Stimulated activated CD8-positive, alpha-beta memory T cell treated with anti-CD3 and anti-CD28 coated beads, Interleukin-7, amount 100 ng/mL, for 24 hours (primary cell): ENCODE results near the gene STRIP2.
"Not testable (repeated sequence)": the region's sequence is repeated elsewhere in the genome, so short reads cannot be mapped to it uniquely, and the experiment has no call there.

ENCODE experiments used
- DNase-seq: peaks from one replicate; pipeline ENCODE4 v3.0.0-alpha.2; 2020; ENCODE audit warnings: low read depth

The STRIP2 gene

GRCh38 chr7:129456421-129456820 lies 22.2 kb downstream of the STRIP2 start:
- DNase-seq = no peak

DNA sequence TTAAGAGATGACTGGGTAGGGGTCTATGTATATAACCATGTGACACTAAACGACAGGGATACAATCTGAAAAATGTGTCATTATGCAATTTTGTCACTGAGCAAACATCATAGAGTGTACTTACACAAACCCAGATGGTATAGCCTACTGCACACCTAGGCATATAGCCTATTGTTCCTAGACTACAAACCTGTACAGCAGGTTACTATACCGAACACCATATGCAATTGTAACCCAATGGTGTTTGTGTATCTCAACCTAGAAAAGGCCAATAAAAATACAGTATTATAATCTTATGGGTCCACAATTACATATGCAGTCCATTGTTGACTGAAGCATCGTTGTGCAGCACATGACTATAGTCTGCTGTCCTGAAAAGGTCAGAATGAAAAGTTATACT lies 22.9 kb downstream of the STRIP2 start:
- DNase-seq = no peak

DNA sequence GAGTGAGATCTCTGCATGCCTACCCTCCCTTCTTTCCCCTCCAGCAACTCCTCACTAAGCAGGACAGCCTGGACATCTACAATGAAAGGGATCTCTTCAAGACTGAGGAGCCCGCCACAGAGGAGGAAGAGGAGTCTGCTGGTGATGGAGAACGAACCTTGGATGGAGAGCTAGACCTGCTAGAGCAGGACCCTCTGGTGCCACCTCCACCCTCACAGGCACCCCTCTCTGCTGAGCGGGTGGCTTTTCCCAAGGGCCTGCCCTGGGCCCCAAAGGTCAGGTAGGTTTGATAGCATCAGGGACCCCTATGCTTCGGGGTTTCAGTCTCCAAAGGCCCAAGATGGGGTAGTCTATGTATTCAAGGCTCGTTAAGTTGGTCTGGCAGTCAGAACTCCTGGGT lies 23.9 kb downstream of the STRIP2 start:
- no peak for DNase-seq

GRCh38 chr7:129461809-129462208 lies 27.6 kb downstream of the STRIP2 start:
- no peak for DNase-seq

DNA sequence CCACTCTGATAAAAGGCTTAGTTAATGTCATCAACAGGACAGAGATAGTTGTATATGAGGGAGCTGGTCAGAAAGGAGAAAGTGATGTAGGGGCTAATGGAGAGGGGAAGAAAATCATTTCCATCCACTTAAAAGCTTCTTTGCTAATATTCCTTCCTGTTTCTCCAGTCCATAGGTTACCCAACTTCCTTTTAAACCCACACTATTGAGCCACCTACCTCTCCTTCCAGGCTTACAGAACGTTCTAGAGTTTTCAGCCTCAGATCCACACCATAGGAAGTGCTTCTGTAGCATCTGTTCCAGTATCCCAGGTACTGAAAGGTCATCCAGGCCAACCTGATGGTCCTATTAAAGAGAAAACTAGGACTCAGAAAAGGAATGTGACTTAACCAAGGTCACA lies 28.2 kb downstream of the STRIP2 start:
- DNase-seq = no peak

GRCh38 chr7:129464194-129464593 lies 30.0 kb downstream of the STRIP2 start:
- DNase-seq = no peak

DNA sequence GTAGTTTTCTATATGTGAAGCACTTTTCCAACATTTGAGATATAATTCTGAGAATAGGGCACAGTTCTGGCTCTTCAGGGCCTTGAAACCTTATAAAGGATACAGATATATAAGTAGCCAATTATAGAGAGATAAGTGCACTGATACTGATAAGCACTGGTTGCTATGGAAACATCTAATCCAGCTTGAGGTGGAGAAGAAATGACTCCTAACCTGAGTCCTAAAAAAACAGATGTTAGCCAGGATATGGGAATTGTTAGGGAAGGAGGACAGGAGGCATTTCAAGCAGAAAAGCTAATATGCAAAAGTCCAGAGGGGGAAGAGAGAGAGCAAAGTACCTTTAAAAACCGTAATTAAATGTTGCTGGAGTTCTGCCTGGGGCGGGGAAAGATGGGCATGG lies 30.8 kb downstream of the STRIP2 start:
- DNase-seq = no peak

GRCh38 chr7:129466796-129467195 lies 32.6 kb downstream of the STRIP2 start:
- DNase-seq = no peak

DNA sequence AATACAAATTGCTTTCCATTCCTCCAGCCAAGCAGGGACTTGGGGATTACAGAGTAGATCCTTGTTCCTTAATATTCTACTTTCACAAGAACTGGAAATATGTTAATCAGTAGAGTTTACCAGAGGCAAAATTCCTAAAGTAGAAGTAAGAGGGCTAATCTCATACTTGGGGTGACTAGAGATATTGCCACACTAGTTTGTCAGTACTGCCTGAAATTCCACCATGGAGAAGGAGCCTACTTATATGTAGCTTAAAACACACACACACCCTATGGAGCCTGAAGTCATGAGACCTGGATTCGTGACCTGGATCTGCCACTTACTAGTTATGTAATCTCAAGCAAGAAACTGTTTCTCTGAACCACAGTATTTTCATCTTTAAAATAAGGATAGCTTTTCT lies 33.9 kb downstream of the STRIP2 start:
- DNase-seq = no peak

DNA sequence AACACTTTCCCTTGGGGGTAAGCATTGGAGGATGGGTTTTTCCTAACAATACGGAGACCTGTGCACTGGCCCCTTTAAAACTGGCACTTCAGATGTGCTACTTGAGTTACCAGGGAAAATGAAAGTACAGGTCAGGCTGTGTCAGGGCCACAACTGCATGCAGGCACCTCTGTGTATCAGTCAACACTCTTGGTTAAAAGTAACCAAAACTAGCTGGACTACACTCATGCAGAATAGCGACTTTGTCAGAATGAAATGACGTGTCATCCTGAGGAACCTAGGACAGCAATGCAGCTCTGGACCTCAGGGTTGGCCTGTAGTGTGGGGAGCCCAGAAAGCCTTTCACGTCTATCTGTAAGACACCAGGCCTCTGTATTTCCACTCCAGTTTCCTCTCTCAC lies 34.3 kb downstream of the STRIP2 start:
- no peak for DNase-seq

GRCh38 chr7:129469930-129470329 lies 35.7 kb downstream of the STRIP2 start:
- no peak for DNase-seq

GRCh38 chr7:129470411-129470810 lies 36.2 kb downstream of the STRIP2 start:
- DNase-seq = no peak

DNA sequence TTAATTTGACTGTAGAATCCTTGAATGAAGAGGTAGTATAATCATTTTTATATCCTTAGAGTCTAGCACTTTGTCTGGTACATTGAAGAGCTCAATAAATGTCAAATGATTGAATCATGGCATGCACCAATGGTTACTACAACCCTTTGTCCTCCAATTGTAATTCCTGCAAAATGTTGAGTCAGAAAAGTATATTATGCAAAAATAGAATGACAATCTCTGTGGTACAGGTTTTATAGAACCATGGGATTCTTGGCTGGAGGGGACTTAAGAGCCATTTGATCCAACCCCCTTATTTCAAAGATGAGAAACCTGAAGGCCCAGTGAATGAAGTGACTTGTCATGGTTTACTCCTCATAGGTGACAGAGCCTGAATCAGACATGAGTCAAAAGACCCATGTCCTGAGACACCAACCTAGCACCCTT lies 37.2 kb downstream of the STRIP2 start:
- DNase-seq = no peak

DNA sequence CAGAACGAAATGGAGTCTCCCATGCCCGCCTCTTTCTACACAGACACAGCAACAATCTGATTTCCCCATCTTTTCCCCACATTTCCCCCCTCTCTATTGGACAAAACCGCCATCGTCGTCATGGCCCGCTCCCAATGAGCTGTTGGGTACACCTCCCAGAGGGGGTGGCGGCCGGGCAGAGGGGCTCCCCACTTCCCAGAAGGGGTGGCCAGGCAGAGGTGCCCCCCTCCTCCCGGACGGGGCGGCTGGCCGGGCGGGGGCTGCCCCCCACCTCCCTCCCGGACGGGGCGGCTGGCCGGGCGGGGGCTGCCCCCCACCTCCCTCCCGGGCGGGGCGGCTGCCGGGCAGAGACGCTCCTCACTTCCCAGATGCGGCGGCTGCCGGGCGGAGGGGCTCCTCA lies 41.7 kb downstream of the STRIP2 start:
- DNase-seq = not testable (repeated sequence)

- not testable (repeated sequence) for DNase-seq
Measured at GRCh38 chr7:129476398-129476797, 42.2 kb downstream of the STRIP2 start.

DNA sequence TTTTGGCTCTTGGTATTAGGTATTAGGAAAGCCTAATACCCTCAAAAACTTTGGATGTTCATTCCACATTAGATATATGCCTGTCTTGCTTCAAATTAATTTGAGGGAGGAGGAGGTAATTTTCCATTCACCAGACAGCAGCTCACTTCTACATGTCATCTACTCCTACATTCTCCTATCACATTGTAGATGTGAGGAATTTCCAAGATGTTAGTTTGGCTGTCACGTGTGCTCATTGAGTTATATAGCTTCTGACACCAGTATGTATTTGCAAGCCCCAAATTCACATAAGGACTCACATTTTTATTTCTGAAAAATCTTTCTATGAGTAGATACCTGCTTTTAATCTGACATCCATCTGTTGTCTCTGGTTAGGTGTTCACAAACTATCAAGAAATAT lies 45.6 kb downstream of the STRIP2 start:
- DNase-seq = no peak

DNA sequence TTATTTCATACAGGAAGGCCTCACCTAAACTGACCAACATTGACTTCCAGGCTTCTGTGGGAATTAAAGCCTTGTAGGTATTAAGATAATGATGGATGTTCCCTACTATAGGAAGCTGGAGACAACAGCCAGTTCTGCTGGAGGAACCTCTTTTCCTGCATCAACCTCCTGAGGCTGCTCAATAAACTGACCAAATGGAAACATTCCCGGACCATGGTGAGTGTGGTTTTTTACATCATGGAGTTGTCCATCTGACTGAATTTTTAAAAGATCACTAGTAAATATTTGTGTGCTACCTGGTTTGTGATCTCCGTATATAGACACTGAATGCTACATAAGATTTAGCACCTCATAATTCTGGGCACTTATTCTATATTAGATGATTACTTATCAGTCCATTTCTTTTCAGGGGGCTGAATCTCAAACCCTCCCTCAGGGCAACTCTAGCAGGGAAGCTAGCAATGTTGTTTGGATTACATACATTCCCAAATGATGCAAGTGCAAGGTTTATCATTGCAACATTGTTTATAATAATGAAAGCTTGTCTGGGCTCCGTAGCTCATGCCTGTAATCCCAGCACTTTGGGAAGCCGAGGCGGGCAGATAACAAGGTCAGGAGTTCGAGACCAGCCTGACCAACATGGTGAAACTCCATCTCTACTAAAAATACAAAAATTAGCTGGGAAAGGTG lies 46.6 kb downstream of the STRIP2 start:
- no peak for DNase-seq

- not testable (repeated sequence) for DNase-seq
Measured at GRCh38 chr7:129481376-129481775, 47.1 kb downstream of the STRIP2 start.

DNA sequence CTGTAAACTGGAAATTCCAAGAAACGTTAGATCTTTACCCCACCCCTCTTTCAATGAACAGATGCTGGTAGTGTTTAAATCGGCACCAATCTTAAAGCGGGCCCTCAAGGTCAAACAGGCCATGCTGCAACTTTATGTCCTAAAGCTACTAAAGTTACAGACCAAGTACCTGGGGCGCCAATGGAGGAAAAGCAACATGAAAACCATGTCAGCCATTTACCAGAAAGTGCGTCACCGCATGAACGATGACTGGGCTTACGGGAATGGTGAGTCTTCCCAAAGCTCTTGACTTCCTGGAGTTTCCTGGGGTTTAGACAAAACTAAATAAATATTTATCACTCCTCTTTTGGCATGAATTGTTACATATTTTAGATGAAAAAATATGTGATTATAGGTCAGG lies 48.5 kb downstream of the STRIP2 start:
- no peak for DNase-seq

- DNase-seq = no peak
Measured at GRCh38 chr7:129489491-129489890, 55.3 kb downstream of the STRIP2 start.

GRCh38 chr7:129492391-129492790 lies 58.2 kb downstream of the STRIP2 start:
- no peak for DNase-seq

GRCh38 chr7:129493555-129493954 lies 59.3 kb downstream of the STRIP2 start:
- DNase-seq = no peak

GRCh38 chr7:129494041-129494440 lies 59.8 kb downstream of the STRIP2 start:
- DNase-seq = no peak

GRCh38 chr7:129495987-129496386 lies 61.8 kb downstream of the STRIP2 start:
- no peak for DNase-seq

DNA sequence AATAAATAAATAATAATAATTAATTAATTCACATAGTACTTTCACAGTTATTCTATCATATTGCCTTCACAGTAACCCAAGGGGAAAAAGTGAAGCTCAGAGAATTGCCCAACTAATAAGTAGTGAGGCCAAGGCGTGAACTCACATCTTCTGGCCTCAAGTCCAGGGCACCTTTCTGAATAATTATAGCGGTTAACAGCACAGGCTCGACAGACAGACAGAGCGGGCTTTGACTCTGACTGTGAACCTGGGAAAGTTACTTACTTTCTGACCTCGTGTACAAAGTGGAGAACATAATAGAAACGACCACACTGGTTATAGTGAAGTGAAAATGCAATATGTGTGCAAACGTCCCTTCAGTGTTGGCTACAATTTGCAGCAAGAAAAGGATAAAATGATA lies 62.4 kb downstream of the STRIP2 start:
- no peak for DNase-seq
